Measurements from ENCODE around the gene KRT3. TPM values are rescaled to one million over a fixed set of nuclear protein-coding genes. Genes with fewer than 3 reads are reported as not detected.

Gene KRT3
- total and polyA plus RNA-seq, 7 donors = not detected

DNA sequence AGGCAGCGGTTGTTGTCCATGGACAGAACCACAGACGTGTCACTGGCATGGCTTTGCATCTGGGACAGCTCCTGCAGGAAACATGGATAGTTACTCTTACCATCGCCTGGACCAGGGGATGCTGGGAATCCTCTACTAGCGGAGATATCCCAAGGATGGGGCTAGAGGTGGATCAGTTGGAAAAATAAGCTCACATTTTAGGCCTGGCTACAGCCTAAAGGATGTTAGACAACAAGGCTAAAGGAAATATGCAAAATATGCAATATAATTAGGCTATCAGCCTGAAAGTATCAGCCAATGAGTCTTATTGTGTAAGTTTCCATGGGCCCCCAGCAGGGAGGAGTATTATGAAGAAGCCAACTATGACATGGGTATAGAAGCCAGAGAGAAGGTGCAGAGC, 23.7 kb downstream of the KRT3 start:
- DNase-seq (no peak), ATAC-seq (no peak)
- WGBS, 3 donors = 80 to 84% (median 81%) methylated on average over 4 of the region's 4 CpGs
- intact Hi-C loops (cut with DNase I) = no loop called here
- peaks cover 0 to 11% (median 0%) of the 10 kb centered on the region in 3 donors for H3K27me3 ChIP-seq (ENCODE audit: insufficient read depth in 3 of 3, low read length in 2 of 3)
- TF ChIP-seq CTCF (IDR thresholded peaks at IDR 0.05) = no peak
- H3K36me3 ChIP-seq (ENCODE audit: insufficient read depth in 1 of 2, low read depth in 1 of 2) = no peaks in the 10 kb centered on the region
- no peak overlapping the region for H3K27ac ChIP-seq
- H3K4me1 ChIP-seq = no peaks in the 10 kb centered on the region
- no peaks in the 10 kb centered on the region for H3K9me3 ChIP-seq
- H3K4me3 ChIP-seq = no peak overlapping the region

DNA sequence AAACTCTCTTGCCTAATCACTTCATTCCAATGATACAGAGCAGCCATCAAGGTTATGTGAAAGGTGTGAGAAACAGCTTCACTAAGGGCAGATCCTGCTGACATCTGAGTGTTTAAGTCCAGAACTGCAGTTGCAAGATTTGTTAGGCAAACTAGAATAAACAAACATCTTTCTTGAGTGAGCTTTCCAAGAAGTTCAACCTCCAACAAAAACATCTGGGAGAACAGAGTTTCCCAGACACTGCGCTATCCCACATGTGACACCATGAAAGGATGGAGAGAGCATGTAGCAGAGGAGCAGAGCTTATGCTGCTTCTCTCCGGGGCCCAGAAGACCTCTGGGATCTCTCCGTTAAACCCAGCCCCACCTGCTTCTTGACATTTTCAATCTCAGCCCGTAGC, 24.4 kb downstream of the KRT3 start:
- Histone ChIP-seq H3K27me3 (ENCODE audit: insufficient read depth in 3 of 3, low read length in 2 of 3) (peaks cover 0 to 11% (median 0%) of the 10 kb centered on the region in 3 donors), H3K4me3 (no peak overlapping the region), H3K4me1 (no peaks in the 10 kb centered on the region), H3K27ac (no peak overlapping the region), H3K36me3 (ENCODE audit: insufficient read depth in 1 of 2, low read depth in 1 of 2) (no peaks in the 10 kb centered on the region), H3K9me3 (no peaks in the 10 kb centered on the region)
- no peak for ATAC-seq
- 67 to 75% (median 73%) methylated on average over 4 of the region's 4 CpGs for WGBS, 3 donors
- intact Hi-C loops (cut with DNase I) = no loop called here
- no peak for DNase-seq
- TF ChIP-seq CTCF (IDR thresholded peaks at IDR 0.05) = no peak

- Histone ChIP-seq H3K27ac (no peak overlapping the region), H3K4me1 (no peaks in the 10 kb centered on the region), H3K36me3 (ENCODE audit: insufficient read depth in 1 of 2, low read depth in 1 of 2) (no peaks in the 10 kb centered on the region), H3K9me3 (no peaks in the 10 kb centered on the region), H3K27me3 (ENCODE audit: insufficient read depth in 3 of 3, low read length in 2 of 3) (peaks cover 0 to 11% (median 0%) of the 10 kb centered on the region in 3 donors), H3K4me3 (no peak overlapping the region)
- ATAC-seq (no peak), DNase-seq (no peak)
- WGBS, 3 donors = 58 to 64% (median 60%) methylated on average over 6 of the region's 6 CpGs
- intact Hi-C loops (cut with DNase I) = no loop called here
- no peak for TF ChIP-seq CTCF (IDR thresholded peaks at IDR 0.05)
Observed at GRCh38 chr12:52771088-52771487, 24.8 kb downstream of the KRT3 start.

- no peak for TF ChIP-seq CTCF (IDR thresholded peaks at IDR 0.05)
- Histone ChIP-seq H3K4me1 (no peaks in the 10 kb centered on the region), H3K4me3 (no peak overlapping the region), H3K27ac (no peak overlapping the region), H3K36me3 (ENCODE audit: insufficient read depth in 1 of 2, low read depth in 1 of 2) (no peaks in the 10 kb centered on the region), H3K9me3 (no peaks in the 10 kb centered on the region), H3K27me3 (ENCODE audit: insufficient read depth in 3 of 3, low read length in 2 of 3) (peaks cover 0 to 11% (median 0%) of the 10 kb centered on the region in 3 donors)
- intact Hi-C loops (cut with DNase I) = no loop called here
- DNase-seq (no peak), ATAC-seq (no peak)
Observed at GRCh38 chr12:52769946-52770345, 26.0 kb downstream of the KRT3 start.

DNA sequence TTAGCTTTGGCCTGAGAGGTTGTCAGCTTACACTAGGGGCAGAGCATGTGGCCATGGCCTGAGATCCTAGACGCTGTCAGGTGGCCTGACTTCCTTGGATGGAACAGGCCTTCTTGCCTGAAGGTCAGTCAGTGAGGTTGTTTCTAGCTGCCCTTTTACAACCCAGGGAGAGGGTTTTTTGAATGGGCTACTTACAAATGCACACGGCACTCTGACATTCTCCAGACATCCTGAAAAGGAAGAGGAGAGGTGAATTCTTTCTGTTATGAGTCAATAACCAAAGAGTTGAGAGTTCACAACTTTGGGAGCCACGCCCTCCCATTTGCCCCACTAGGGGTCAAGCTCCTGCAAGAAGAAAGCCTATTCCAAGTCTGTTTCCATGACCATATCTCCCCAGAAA, 26.6 kb downstream of the KRT3 start:
- WGBS, 3 donors = 56 to 64% (median 62%) methylated on average over 3 of the region's 3 CpGs
- intact Hi-C loops (cut with DNase I) = no loop called here

More for the DNA sequence above, 26.6 kb downstream of the KRT3 start:
- Histone ChIP-seq H3K27ac (no peak overlapping the region), H3K4me3 (no peak overlapping the region), H3K4me1 (no peaks in the 10 kb centered on the region), H3K9me3 (no peaks in the 10 kb centered on the region), H3K27me3 (ENCODE audit: insufficient read depth in 3 of 3, low read length in 2 of 3) (peaks cover 0 to 11% (median 0%) of the 10 kb centered on the region in 3 donors), H3K36me3 (ENCODE audit: insufficient read depth in 1 of 2, low read depth in 1 of 2) (no peaks in the 10 kb centered on the region)
- DNase-seq (no peak), ATAC-seq (no peak)
- no peak for TF ChIP-seq CTCF (IDR thresholded peaks at IDR 0.05)

Data from psoas muscle (tissue), 8 donors.